ENCODE data around the gene PRSS50.

Gene PRSS50

GRCh38 chr3:46671541-46672348 is 45.9 kb downstream of the PRSS50 start:
- ATAC-seq, result no peak
- no peak for TF ChIP-seq TSHZ2 (CRISPR knock-in tag; IDR thresholded peaks at IDR 0.05)
- TF ChIP-seq CSRNP3 (CRISPR knock-in tag; IDR thresholded peaks at IDR 0.05), result no peak
- TF ChIP-seq PATZ1 (CRISPR knock-in tag; IDR thresholded peaks at IDR 0.05; ENCODE audit: borderline replicate concordance), result no peak
- no peak for TF ChIP-seq BACH2 (CRISPR knock-in tag; IDR thresholded peaks at IDR 0.05; ENCODE audit: borderline replicate concordance)
- no peak for TF ChIP-seq ZNF8 (CRISPR knock-in tag; IDR thresholded peaks at IDR 0.05)

GRCh38 chr3:46670891-46671427 is 46.7 kb downstream of the PRSS50 start:
- no peak for ATAC-seq

More at GRCh38 chr3:46670891-46671427, 46.7 kb downstream of the PRSS50 start:
- TF ChIP-seq TOX (CRISPR knock-in tag; IDR thresholded peaks at IDR 0.05; ENCODE audit: borderline replicate concordance) (no peak), ZNF565 (CRISPR knock-in tag; conservative IDR thresholded peaks at IDR 0.05; ENCODE audit: low read depth) (no peak), ARNTL (CRISPR knock-in tag; IDR thresholded peaks at IDR 0.05; ENCODE audit: borderline replicate concordance, low read depth) (no peak), CREB5 (CRISPR knock-in tag; IDR thresholded peaks at IDR 0.05; ENCODE audit: low read depth) (no peak), GLIS3 (CRISPR knock-in tag; IDR thresholded peaks at IDR 0.05) (no peak), CSRNP3 (CRISPR knock-in tag; IDR thresholded peaks at IDR 0.05) (no peak), POU6F1 (CRISPR knock-in tag; IDR thresholded peaks at IDR 0.05; ENCODE audit: borderline replicate concordance, low read depth) (no peak), BACH2 (CRISPR knock-in tag; IDR thresholded peaks at IDR 0.05; ENCODE audit: borderline replicate concordance) (no peak), ZFP30 (CRISPR knock-in tag; IDR thresholded peaks at IDR 0.05) (no peak), CSDC2 (CRISPR knock-in tag; IDR thresholded peaks at IDR 0.05) (no peak), ISL1 (CRISPR knock-in tag; IDR thresholded peaks at IDR 0.05) (no peak)
